Small intestine (tissue), 7 donors: ENCODE results near the gene SLX9. TPM values are rescaled to one million over a fixed set of nuclear protein-coding genes. Genes with fewer than 3 reads are reported as not detected.

ENCODE experiments used
- DNase-seq, 2 donors: peaks; one replicate each; pipeline versions ENCODE4 v3.0.0 to v3.0.0-alpha.2; 2013
- FAIRE-seq: peaks from 2 replicates; lab custom pipeline; 2012; peaks lifted over from hg19 to GRCh38; lab: Jason Lieb, UNC
- H3K27ac ChIP-seq, 3 donors: one replicate each; pipeline ENCODE4 v1.5.1; 2013; ENCODE audit warnings: low read length in 2 of 3, mild to moderate bottlenecking in 2 of 3, control low read depth in 1 of 3, inconsistent platforms in 1 of 3, low read depth in 1 of 3, moderate library complexity in 1 of 3
- H3K27me3 ChIP-seq, 3 donors: one replicate each; pipeline ENCODE4 v1.6.1; 2013; ENCODE audit warnings: low read length in 3 of 3, inconsistent platforms in 1 of 3; ENCODE audit not compliant: control insufficient read depth in 3 of 3, insufficient read depth in 3 of 3
- H3K36me3 ChIP-seq, 3 donors: one replicate each; pipeline ENCODE4 v1.6.1; 2013; ENCODE audit warnings: low read length in 3 of 3, inconsistent platforms in 1 of 3, low read depth in 1 of 3, mild to moderate bottlenecking in 1 of 3, moderate library complexity in 1 of 3; ENCODE audit not compliant: control insufficient read depth in 3 of 3, insufficient read depth in 2 of 3
- H3K4me1 ChIP-seq, 3 donors: one replicate each; pipeline ENCODE4 v1.6.1; 2013; ENCODE audit warnings: low read length in 2 of 3, inconsistent platforms in 1 of 3, low read depth in 1 of 3, mild to moderate bottlenecking in 1 of 3, moderate library complexity in 1 of 3; ENCODE audit not compliant: control insufficient read depth in 3 of 3, insufficient read depth in 2 of 3
- H3K4me3 ChIP-seq, 3 donors: one replicate each; pipeline ENCODE4 v1.5.1; 2013; ENCODE audit warnings: low read length in 3 of 3, control low read depth in 1 of 3, inconsistent platforms in 1 of 3, low read depth in 1 of 3, mild to moderate bottlenecking in 1 of 3, moderate library complexity in 1 of 3
- H3K9me3 ChIP-seq, 2 donors: one replicate each; pipeline ENCODE4 v1.6.1; 2013; ENCODE audit warnings: low read depth in 1 of 2, low read length in 1 of 2; ENCODE audit not compliant: control insufficient read depth in 2 of 2, insufficient read depth in 1 of 2
- WGBS, 3 donors: extraction: QIAGEN DNeasy Blood & Tissue Kit; methylation state at CpG; one replicate each; pipeline ENCODE4 v1.1.7; 2013; 5-methylcytosine and 5-hydroxymethylcytosine counted together
- polyA plus RNA-seq, 4 donors: library from polyadenylated mRNA; stranded (reverse) in 3 of 4; unstranded in 1 of 4; fragments of 200-250 nt in 3 of 4; fragments of 120-200 nt in 1 of 4; gene quantifications; one replicate each; pipeline versions ENCODE4 v1.2.1 to v1.2.3, GENCODE V29; 2013
- donor health status: healthy with polysubstance abuse.
- donor health status: control.
- donor health status: control.
- donor health status: Bipolar disorder and iron deficiency.
- donor health status: healthy.

Gene SLX9
- polyA plus RNA-seq, 4 donors: 10.7 to 31.5 (median 24.7) TPM

DNA sequence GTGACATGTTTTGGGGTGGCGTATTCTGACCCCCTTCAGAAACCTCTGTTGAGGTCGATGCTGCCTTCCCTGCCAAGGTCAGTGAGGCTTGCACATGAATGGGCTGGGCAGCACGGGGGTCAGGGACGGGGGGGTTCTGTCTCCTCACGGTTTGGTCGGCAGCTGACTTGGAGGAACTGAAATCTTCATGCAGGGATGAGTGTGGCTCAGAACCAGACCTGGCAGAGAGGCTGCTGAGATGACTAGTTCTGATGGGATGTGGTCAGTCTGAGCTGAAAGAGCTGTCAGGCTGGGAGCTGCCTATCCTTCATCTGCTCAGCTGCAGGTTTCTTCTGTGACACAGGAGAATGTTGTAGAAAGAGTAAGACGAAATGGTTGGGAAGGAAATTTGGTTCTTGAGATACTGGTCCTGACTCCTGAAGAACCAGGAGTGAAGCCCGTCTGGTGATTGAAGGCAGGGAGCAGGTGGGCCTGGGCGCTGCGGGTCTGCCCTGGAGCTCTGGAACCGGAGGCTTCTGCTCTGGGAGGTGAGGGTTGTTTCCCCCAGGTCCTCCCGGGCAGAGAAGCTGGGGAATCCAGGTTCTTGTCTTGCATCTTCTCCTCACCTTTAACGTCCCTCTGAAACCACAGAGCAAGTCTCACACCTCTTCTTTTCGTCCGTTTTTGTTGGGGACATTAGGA, 3.3 kb downstream of the SLX9 start:
- no peaks in the 10 kb centered on the region for H3K27me3 ChIP-seq
- 85 to 86% (median 86%) methylated on average over 15 of the region's 15 CpGs for WGBS, 3 donors
- peaks cover 0 to 50% (median 0%) of the 10 kb centered on the region in 3 donors for H3K36me3 ChIP-seq
- H3K4me3 ChIP-seq: no peak overlapping the region
- FAIRE-seq (no peak), DNase-seq (no peak)
- H3K27ac ChIP-seq: no peak overlapping the region
- peaks cover 0 to 7% (median 7%) of the 10 kb centered on the region in 3 donors for H3K4me1 ChIP-seq
- no peaks in the 10 kb centered on the region for H3K9me3 ChIP-seq

DNA sequence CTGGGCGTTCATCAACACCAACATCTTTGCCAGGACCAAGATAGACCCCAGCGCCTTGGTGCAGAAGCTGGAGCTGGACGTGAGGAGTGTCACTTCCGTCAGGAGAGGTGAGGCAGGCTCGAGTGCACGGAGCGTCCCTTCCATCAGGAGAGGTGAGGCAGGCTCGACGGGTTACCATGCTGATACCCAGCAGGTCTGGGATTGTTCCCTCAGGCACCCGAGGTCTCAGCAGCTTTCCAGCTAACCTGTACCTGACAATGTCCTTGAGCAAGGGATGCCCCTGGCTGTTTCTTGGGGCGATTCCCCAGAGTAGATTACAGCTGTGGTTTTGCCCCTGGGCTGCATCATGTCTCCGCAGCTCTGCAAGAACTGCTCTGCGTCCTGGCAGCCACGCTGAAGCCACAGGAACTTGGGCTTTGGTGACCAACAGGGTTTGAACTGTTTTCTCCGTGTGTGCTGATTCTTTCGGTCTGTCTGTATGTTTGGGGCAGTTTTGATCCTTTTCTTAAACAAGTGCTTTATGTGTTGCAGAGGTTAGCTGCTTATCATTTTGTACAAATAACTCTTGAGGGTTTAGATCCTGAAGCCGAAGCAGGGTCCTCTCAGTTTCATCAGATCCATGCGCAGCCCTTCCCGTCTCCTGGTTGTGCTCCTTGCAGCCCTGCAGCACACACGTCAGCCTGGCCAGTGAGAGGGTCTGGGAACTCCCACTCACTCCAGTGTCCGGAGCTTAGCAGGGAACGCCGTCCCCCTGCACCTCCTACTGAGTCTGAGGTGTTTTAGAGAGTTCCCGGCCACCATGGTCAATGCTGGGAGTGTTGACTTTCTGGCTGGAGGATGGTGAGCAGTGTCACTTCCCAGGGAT, 4.1 kb downstream of the SLX9 start:
- Histone ChIP-seq H3K4me3 (no peak overlapping the region), H3K27me3 (no peaks in the 10 kb centered on the region), H3K36me3 (peaks cover 0 to 57% (median 0%) of the 10 kb centered on the region in 3 donors), H3K9me3 (no peaks in the 10 kb centered on the region), H3K27ac (no peak overlapping the region), H3K4me1 (peaks cover 0 to 7% (median 7%) of the 10 kb centered on the region in 3 donors)
- no peak for DNase-seq
- no peak for FAIRE-seq
- 89 to 93% (median 93%) methylated on average over 24 of the region's 24 CpGs for WGBS, 3 donors

GRCh38 chr21:44944596-44944995, 4.8 kb downstream of the SLX9 start:
- Histone ChIP-seq H3K27ac (no peak overlapping the region), H3K36me3 (peaks cover 0 to 64% (median 0%) of the 10 kb centered on the region in 3 donors), H3K27me3 (no peaks in the 10 kb centered on the region), H3K9me3 (no peaks in the 10 kb centered on the region), H3K4me3 (no peak overlapping the region), H3K4me1 (peaks cover 0 to 7% (median 4%) of the 10 kb centered on the region in 3 donors)
- WGBS, 3 donors: 92 to 96% (median 95%) methylated on average over 10 of the region's 10 CpGs
- DNase-seq (no peak), FAIRE-seq (no peak)

- Histone ChIP-seq H3K36me3 (peaks cover 0 to 76% (median 0%) of the 10 kb centered on the region in 3 donors), H3K4me1 (peaks cover 0 to 4% (median 3%) of the 10 kb centered on the region in 3 donors), H3K27ac (no peak overlapping the region), H3K4me3 (no peak overlapping the region), H3K27me3 (no peaks in the 10 kb centered on the region), H3K9me3 (no peaks in the 10 kb centered on the region)
- DNase-seq (no peak), FAIRE-seq (no peak)
- WGBS, 3 donors: 85 to 92% (median 91%) methylated on average over 23 to 25 of the region's 25 CpGs
Measured at GRCh38 chr21:44946254-44947041, 6.6 kb downstream of the SLX9 start.

DNA sequence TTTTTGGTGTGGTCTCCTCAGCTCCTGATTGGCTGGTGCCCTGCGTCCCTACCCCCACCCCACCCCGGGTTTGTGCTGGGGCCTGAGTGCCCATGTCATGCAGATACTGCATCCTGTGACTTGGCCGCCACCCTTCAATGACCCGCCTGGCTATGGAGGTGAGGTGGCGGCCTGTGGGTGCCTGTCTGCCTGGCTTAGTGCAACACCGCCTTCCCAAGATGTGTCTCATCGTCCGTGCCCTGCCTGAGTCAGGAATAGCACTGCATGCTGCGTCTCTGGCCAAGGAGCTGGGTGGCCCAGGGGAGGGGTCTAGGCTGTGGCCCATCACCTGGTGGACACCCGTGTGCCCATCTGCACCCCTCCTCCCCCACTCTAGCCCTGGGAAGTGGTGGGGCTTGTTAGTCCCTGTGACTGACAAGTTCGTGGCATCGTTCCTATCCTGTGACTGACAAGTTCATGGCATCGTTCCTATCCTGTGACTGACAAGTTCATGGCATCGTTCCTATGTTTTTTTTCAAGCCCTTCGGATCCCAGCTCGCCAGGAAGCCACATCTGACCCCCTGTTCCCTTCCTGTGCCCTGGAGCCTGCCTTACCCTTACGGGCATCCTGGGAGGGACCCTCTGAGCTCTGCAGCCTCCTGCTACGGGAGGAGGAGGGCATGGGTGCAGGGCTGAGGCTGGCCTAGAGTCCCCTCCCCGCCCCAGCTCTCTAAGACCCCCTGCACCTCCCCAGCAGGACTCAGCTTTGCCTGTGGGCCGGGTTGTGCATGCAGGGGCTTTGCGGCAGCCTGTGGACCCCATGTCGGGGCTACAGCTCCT, 7.5 kb downstream of the SLX9 start:
- H3K27me3 ChIP-seq: no peaks in the 10 kb centered on the region
- H3K9me3 ChIP-seq: no peaks in the 10 kb centered on the region
- H3K4me1 ChIP-seq: peaks cover 0 to 4% (median 0%) of the 10 kb centered on the region in 3 donors
- FAIRE-seq: no peak
- WGBS, 3 donors: 82 to 87% (median 84%) methylated on average over 22 of the region's 22 CpGs
- no peak overlapping the region for H3K27ac ChIP-seq
- DNase-seq: no peak
- peaks cover 0 to 79% (median 0%) of the 10 kb centered on the region in 3 donors for H3K36me3 ChIP-seq
- H3K4me3 ChIP-seq: no peak overlapping the region

GRCh38 chr21:44947930-44948331, 8.1 kb downstream of the SLX9 start:
- Histone ChIP-seq H3K4me3 (no peak overlapping the region), H3K9me3 (no peaks in the 10 kb centered on the region), H3K4me1 (peaks cover 0 to 4% (median 0%) of the 10 kb centered on the region in 3 donors), H3K27ac (no peak overlapping the region), H3K27me3 (no peaks in the 10 kb centered on the region), H3K36me3 (peaks cover 0 to 85% (median 0%) of the 10 kb centered on the region in 3 donors)
- 89 to 98% (median 94%) methylated on average over 30 to 33 of the region's 33 CpGs for WGBS, 3 donors
- FAIRE-seq (no peak), DNase-seq (no peak)

GRCh38 chr21:44948426-44949120, 8.7 kb downstream of the SLX9 start:
- no peak for DNase-seq
- Histone ChIP-seq H3K27me3 (no peaks in the 10 kb centered on the region), H3K4me3 (no peak overlapping the region), H3K36me3 (peaks cover 0 to 86% (median 0%) of the 10 kb centered on the region in 3 donors), H3K9me3 (no peaks in the 10 kb centered on the region), H3K4me1 (peaks cover 0 to 4% (median 0%) of the 10 kb centered on the region in 3 donors), H3K27ac (no peak overlapping the region)
- no peak for FAIRE-seq
- WGBS, 3 donors: 84 to 89% (median 85%) methylated on average over 15 to 16 of the region's 16 CpGs
